ENCODE measurements around the gene CBY3.
"Not testable (repeated sequence)": the region's sequence is repeated elsewhere in the genome, so short reads cannot be mapped to it uniquely, and the experiment has no call there.

CBY3 gene

GRCh38 chr5:179678223-179679013 lies 2.4 kb downstream of the CBY3 start:
- Histone ChIP-seq H3K27me3 (no peaks in the 10 kb centered on the region; the same call in 1 of the 2 replicates), H3K4me2 (peak overlapping the region; percentile 94), H3K27ac (peak overlapping the region; percentile 92), H3K4me1 (peaks cover 45% of the 10 kb centered on the region), H3K9ac (peak overlapping the region; percentile 92), H4K20me1 (no peaks in the 10 kb centered on the region; the same call in 1 of the 2 replicates), H3K36me3 (no peaks in the 10 kb centered on the region), H3K4me3 (peak overlapping the region; percentile 87), H3K9me3 (no peaks in the 10 kb centered on the region)
- TF ChIP-seq Cebpa-rat (IDR thresholded peaks at IDR 0.05) = peak; percentile 93

DNA sequence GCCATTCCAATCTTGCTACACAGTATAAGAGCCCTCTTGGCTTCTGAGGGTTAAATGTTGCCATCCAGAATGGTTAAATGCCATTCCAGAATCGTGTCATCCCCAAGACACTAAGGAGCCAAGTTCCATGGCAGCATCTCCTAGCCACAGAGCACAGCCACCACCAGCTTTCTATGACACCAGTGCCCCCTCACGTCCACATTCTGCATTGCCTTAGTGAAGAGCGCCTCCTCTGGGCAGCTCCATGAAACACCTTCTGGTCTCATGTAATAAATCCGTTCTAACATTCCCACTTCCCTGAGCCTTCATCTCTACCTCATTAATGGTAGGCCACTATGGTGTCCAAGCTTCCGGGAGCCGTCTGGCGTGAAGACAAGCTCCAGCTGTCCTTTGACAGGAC lies 12.4 kb downstream of the CBY3 start:
- peaks cover 19% of the 10 kb centered on the region for H3K4me1 ChIP-seq
- H3K4me2 ChIP-seq = peak overlapping the region; percentile 65
- peaks cover 39% of the 10 kb centered on the region for H3K36me3 ChIP-seq
- TF ChIP-seq Cebpa-rat (IDR thresholded peaks at IDR 0.05) = no peak
- no peak overlapping the region for H3K4me3 ChIP-seq
- H3K27me3 ChIP-seq = no peaks in the 10 kb centered on the region
- no peaks in the 10 kb centered on the region for H4K20me1 ChIP-seq
- H3K9me3 ChIP-seq = no peaks in the 10 kb centered on the region
- no peak overlapping the region; the same call in 1 of the 2 replicates for H3K9ac ChIP-seq
- no peak overlapping the region for H3K27ac ChIP-seq

DNA sequence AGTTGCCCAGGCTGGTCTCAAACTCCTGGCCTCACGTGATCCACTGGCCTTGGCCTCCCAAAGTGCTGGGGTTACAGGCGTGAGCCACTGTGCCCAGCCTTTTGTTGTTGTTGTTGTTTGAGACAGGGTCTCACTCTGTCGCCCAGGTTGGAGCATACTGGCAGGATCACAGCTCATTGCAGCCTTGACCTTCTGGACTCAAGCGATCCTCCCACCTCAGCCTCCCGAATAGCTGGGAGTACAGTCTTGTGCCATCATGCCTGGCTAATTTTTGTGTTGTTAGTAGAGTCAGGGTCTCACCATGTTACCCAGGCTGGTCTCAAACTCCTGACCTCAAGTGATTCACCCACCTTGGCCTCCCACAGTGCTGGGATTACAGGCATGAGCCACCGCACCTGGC lies 19.2 kb downstream of the CBY3 start:
- H3K4me2 ChIP-seq, H3K27ac ChIP-seq, H3K27me3 ChIP-seq, H4K20me1 ChIP-seq, H3K4me3 ChIP-seq, H3K9ac ChIP-seq, H3K9me3 ChIP-seq: not testable (repeated sequence)
- peaks cover 15% of the 10 kb centered on the region for H3K4me1 ChIP-seq
- H3K36me3 ChIP-seq = peaks cover 44% of the 10 kb centered on the region

DNA sequence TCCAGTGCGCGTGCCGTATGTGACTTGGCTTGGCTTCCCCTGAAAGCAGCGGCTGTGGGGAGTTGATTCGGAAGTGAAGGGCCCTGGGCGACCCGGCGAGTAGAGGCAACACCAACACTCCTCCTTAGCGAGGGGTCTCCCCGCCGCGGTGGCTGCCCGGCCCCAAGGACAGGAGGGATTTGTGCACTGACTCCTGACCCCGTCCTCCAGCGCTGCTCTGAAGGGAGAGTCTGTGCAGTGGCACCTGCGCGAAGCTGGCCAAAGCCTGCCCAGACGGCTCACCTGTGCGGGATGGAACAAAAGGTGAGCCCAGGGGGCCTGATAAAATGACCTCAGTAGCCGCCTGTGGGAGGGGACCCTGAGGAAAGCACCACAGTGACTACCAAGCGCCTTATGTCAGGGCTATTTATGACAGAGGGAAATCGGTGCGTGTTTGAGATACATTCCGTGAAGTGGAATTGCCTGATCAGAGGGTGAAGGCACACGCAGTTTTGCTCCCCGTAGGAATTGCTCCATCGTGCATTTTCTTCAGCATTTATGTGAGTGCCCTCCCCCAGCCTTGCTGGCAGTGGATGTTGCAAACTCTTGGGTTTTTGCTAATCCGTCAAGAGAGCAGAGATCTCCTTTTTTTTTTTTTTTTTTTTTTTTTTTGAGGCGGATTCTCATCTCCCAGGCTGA lies 22.5 kb downstream of the CBY3 start:
- peak overlapping the region; percentile 65 for H3K4me3 ChIP-seq
- not testable (repeated sequence) for H3K27me3 ChIP-seq, H3K9me3 ChIP-seq, H3K27ac ChIP-seq, H4K20me1 ChIP-seq
- H3K36me3 ChIP-seq = peaks cover 12% of the 10 kb centered on the region
- peaks cover 15% of the 10 kb centered on the region for H3K4me1 ChIP-seq
- H3K9ac ChIP-seq = peak overlapping the region; percentile 49; the same call in 1 of the 2 replicates
- H3K4me2 ChIP-seq = peak overlapping the region; percentile 70

DNA sequence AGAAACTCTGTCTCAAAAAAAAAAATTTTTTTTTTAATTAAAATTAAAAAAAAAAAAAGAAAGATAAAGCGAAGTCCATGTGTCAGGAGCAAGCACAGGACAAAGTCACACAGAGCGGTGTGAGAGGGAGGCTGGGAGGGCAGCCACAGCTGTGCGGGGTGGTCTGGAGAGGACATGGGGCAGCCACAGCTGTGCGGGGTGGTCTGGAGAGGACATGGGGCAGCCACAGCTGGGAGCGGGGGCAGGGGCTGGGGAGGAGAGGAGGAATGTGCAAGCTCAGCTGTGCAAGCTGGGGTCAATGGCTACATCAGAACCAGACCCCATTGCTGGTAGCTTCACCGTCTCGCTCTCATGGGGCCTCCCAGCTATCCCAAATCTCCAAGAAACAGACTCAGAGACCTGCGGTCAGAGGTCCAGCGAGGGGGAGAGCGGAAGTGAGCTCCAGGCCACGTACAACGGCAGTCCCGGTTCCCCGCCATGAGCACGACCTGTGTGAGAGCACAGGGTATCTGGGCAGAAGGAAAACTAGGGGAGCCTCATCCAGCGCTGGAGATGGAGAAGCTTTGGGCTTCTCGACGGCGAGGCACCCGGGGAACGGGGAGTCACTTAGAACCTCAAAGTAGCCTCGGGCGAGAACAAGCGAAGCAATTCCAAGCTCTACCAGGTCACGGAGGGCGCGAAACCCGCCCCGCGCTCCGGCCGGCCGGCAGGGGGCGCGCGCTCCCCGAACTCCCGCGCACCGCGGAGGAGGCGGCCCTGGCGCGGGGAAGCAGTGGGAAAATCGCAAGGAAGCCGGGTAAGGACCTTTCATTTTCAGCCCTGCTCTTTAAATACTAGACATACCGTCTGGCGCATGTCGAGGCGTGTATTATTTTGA lies 23.3 kb downstream of the CBY3 start:
- H3K9me3 ChIP-seq, H4K20me1 ChIP-seq, H3K9ac ChIP-seq, H3K36me3 ChIP-seq, H3K27me3 ChIP-seq, H3K27ac ChIP-seq: not testable (repeated sequence)
- peaks cover 15% of the 10 kb centered on the region for H3K4me1 ChIP-seq
- H3K4me2 ChIP-seq = peak overlapping the region; percentile 49; the same call in 1 of the 2 replicates
- 0 out of 2 replicates have a peak overlapping the region, but pooled peaks have one; percentile 46 for H3K4me3 ChIP-seq

DNA sequence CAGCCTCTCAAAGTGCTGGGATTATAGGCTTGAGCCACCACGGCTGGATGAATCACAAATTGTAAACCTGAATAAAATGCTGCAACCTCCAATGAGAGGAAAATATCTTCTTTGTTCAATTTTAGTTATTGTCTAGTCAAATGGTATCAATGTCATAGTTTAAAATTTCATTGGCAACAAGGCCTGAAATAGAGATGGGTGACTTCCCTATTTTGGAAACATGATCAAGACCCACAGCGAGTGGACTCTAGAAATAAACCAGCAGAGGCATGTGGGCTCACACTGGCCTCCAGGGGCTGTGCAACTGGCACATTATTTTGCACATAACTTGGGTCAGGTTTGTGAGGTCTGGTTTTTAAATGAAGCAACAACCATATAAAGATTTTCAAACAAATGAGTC lies 27.7 kb downstream of the CBY3 start:
- H3K9ac ChIP-seq, H3K27ac ChIP-seq: not testable (repeated sequence)

GRCh38 chr5:179650245-179650644 lies 30.6 kb downstream of the CBY3 start:
- not testable (repeated sequence) for H3K36me3 ChIP-seq, H4K20me1 ChIP-seq, H3K4me2 ChIP-seq, H3K4me3 ChIP-seq, H3K9me3 ChIP-seq, H3K9ac ChIP-seq, H3K27me3 ChIP-seq, H3K27ac ChIP-seq, H3K4me1 ChIP-seq

More for the DNA sequence above, 27.7 kb downstream of the CBY3 start:
- H3K4me3 ChIP-seq, H3K4me2 ChIP-seq, H3K36me3 ChIP-seq, H3K27me3 ChIP-seq, H3K9me3 ChIP-seq, H3K4me1 ChIP-seq, H4K20me1 ChIP-seq: not testable (repeated sequence)

GRCh38 chr5:179649166-179649703 lies 31.6 kb downstream of the CBY3 start:
- not testable (repeated sequence) for H3K4me3 ChIP-seq, H4K20me1 ChIP-seq, H3K27ac ChIP-seq, H3K27me3 ChIP-seq, H3K4me1 ChIP-seq, H3K9me3 ChIP-seq, H3K36me3 ChIP-seq, H3K9ac ChIP-seq, H3K4me2 ChIP-seq

- Histone ChIP-seq H4K20me1 (no peaks in the 10 kb centered on the region), H3K27ac (no peak overlapping the region), H3K9me3 (peaks cover 7% of the 10 kb centered on the region), H3K27me3 (no peaks in the 10 kb centered on the region), H3K4me2 (no peak overlapping the region), H3K4me3 (no peak overlapping the region), H3K9ac (no peak overlapping the region), H3K36me3 (no peaks in the 10 kb centered on the region), H3K4me1 (no peaks in the 10 kb centered on the region)
- TF ChIP-seq Cebpa-rat (IDR thresholded peaks at IDR 0.05) = no peak
Observed at GRCh38 chr5:179648410-179648809, 32.4 kb downstream of the CBY3 start.

- not testable (repeated sequence) for H3K36me3 ChIP-seq, H3K27me3 ChIP-seq, H3K4me3 ChIP-seq, H3K9ac ChIP-seq, H3K4me1 ChIP-seq, H4K20me1 ChIP-seq, H3K9me3 ChIP-seq, H3K4me2 ChIP-seq, H3K27ac ChIP-seq
Observed at GRCh38 chr5:179644766-179645165, 36.1 kb downstream of the CBY3 start.

DNA sequence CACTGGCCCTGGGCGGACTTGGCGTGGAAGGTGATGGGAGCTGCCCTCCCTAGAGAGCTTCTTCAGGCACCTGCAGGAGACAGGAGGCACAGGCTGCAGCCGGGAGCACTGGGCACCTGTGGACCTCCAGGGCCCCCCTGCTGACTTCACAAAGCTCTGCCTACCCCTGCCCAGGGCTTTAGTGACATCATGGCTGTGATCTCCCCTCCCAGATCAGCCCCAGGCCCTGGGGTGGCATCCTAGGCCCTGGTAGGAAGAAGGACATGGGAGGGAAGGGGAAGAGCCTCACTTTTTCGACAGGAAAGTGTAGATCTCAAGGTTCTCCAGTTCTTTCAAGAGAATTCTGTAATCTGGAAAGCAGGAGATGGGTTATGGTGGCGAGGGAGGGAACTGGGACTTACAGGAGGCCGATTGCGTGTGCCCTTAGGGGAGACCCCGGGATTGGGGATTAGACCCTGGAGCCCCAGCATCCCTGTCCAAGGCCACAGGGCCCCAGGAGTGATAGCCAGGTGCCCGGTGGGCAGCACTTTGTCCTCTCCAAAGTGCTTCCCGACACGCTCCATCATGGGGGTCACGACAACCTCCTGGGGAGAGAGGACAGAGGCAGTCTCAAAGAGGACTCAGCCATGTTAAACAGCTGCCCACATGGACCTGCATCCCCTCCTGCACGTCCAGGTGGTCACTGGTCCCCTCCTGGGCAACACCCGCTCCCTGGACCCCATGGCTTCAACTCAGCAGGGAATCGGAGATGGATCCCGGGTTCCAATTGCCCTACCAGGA lies 37.5 kb downstream of the CBY3 start:
- not testable (repeated sequence) for H3K27me3 ChIP-seq, H3K9me3 ChIP-seq, H3K36me3 ChIP-seq, H3K9ac ChIP-seq, H3K4me3 ChIP-seq, H4K20me1 ChIP-seq, H3K27ac ChIP-seq, H3K4me2 ChIP-seq
- peaks cover 13% of the 10 kb centered on the region for H3K4me1 ChIP-seq

DNA sequence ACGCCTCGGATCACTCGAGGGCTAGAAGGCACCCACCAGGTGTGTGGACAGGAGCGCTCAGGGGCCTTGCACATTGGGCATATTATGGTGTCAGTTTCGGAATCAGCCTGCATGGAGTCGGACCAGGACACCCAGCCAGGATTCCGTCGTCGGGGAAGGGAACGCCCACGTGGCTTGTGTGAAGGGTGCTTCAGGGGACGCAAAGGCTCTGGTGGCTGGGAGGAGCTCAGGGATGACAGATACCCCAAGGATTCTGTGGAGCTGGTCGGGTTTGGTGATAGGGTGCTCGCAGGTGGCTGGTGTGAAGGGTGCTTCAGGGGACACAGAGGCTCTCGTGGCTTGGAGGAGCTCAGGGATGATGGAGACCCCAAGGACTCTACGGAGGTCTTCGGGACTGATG lies 38.2 kb downstream of the CBY3 start:
- not testable (repeated sequence) for H3K4me3 ChIP-seq, H4K20me1 ChIP-seq, H3K9ac ChIP-seq, H3K27ac ChIP-seq, H3K36me3 ChIP-seq, H3K27me3 ChIP-seq, H3K4me2 ChIP-seq, H3K9me3 ChIP-seq
- H3K4me1 ChIP-seq = peaks cover 17% of the 10 kb centered on the region

DNA sequence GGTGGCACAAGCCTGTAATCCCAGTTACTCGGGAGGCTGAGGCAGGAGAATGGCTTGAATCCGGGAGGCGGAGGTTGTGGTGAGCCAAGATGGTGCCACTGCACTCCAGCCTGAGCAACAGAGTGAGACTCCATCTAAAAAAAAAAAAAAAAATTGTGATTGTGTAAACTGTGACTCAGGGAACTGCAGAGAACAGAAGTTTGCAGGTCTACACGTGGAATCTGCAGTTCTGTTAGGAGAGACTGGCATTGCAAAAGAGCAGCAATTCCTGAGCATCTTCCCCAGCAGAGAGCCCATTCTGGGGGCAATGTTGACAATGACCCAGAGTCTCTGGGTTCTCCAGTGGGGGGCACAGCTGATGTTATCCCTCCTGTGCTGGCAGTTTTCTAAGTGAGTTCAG lies 39.1 kb downstream of the CBY3 start:
- H4K20me1 ChIP-seq, H3K27ac ChIP-seq, H3K9me3 ChIP-seq: not testable (repeated sequence)

More for the DNA sequence above, 39.1 kb downstream of the CBY3 start:
- peaks cover 17% of the 10 kb centered on the region for H3K4me1 ChIP-seq
- not testable (repeated sequence) for H3K36me3 ChIP-seq, H3K27me3 ChIP-seq, H3K4me3 ChIP-seq, H3K9ac ChIP-seq, H3K4me2 ChIP-seq

Data from BLaER1 (cell line).